Neural cell (in vitro differentiated cells): ENCODE results near the gene CELF4. TPM values are rescaled to one million over a fixed set of nuclear protein-coding genes. Genes with fewer than 3 reads are reported as not detected.

Experiments
- H2AFZ ChIP-seq: fragments of 200-600, 300-800 bp; sonication (generic), shearing (Covaris generic); 2 replicates; pipeline ENCODE4 v1.6.0; 2014; ENCODE audit warnings: low read depth, mild to moderate bottlenecking, antibody characterized with exemption, low read length, moderate library complexity
- H3F3A ChIP-seq: fragments of 200-600 bp; shearing (Covaris generic); 2 replicates; pipeline ENCODE4 v1.6.1; 2016; ENCODE audit warnings: mild to moderate bottlenecking, moderate library complexity, mixed read lengths, antibody characterized with exemption, low read length; ENCODE audit not compliant: insufficient read depth, poor library complexity, severe bottlenecking
- H3K27ac ChIP-seq: fragments of 200-600, 300-800 bp; sonication (generic), shearing (Covaris generic); 2 replicates; pipeline ENCODE4 v1.5.1; 2014; ENCODE audit warnings: mild to moderate bottlenecking, low read length, moderate library complexity
- H3K27me3 ChIP-seq: fragments of 300-800, 200-600 bp; sonication (generic), shearing (Covaris generic); 2 replicates; pipeline ENCODE4 v1.6.0; 2014; ENCODE audit warnings: mild to moderate bottlenecking, low read depth, low read length, moderate library complexity; ENCODE audit not compliant: insufficient read depth
- H3K36me3 ChIP-seq: fragments of 300-800, 200-600 bp; sonication (generic), shearing (Covaris generic); 2 replicates; pipeline ENCODE4 v1.5.1; 2014; ENCODE audit warnings: mild to moderate bottlenecking, antibody characterized with exemption, low read length, moderate library complexity; ENCODE audit not compliant: insufficient read depth
- H3K4me2 ChIP-seq: fragments of 300-800, 200-600 bp; sonication (generic), shearing (Covaris generic); 2 replicates; pipeline ENCODE4 v1.6.0; 2014; ENCODE audit warnings: mild to moderate bottlenecking, low read length
- H3K4me3 ChIP-seq: fragments of 300-800, 200-600 bp; sonication (generic), shearing (Covaris generic); 2 replicates; pipeline ENCODE4 v1.5.1; 2014; ENCODE audit warnings: mild to moderate bottlenecking, low read length, moderate library complexity
- H3K79me2 ChIP-seq: fragments of 200-600 bp; shearing (Covaris generic); replicated peaks from 2 replicates; pipeline ENCODE4 v1.6.0; 2014; ENCODE audit warnings: mild to moderate bottlenecking, low read length, moderate library complexity; ENCODE audit not compliant: insufficient read depth
- H3K9ac ChIP-seq: fragments of 300-800, 200-600 bp; sonication (generic), shearing (Covaris generic); 2 replicates; pipeline ENCODE4 v1.6.1; 2016; ENCODE audit warnings: mild to moderate bottlenecking, low read length, mixed read lengths
- H3K9me2 ChIP-seq: fragments of 200-600 bp; shearing (Covaris generic); 2 replicates; pipeline ENCODE4 v1.6.1; 2016; ENCODE audit warnings: mild to moderate bottlenecking, low read length, mixed read lengths; ENCODE audit not compliant: insufficient read depth
- H3K9me3 ChIP-seq: fragments of 200-600, 300-800 bp; sonication (generic), shearing (Covaris generic); 2 replicates; pipeline ENCODE4 v1.6.1; 2016; ENCODE audit warnings: mild to moderate bottlenecking, mixed run types, low read length, moderate library complexity, mixed read lengths
- H4K20me1 ChIP-seq: fragments of 200-600 bp; shearing (Covaris generic); 2 replicates; pipeline ENCODE4 v1.6.1; 2016; ENCODE audit warnings: mild to moderate bottlenecking, mixed run types; ENCODE audit not compliant: insufficient read depth
- EP300 ChIP-seq: fragments of 450-650 bp; conservative IDR thresholded peaks from 2 replicates; pipeline ENCODE4 v1.6.1; 2014; ENCODE audit warnings: antibody characterized with exemption, mild to moderate bottlenecking, moderate library complexity; ENCODE audit not compliant: poor library complexity, severe bottlenecking
- EZH2 ChIP-seq: fragments of 200-600, 300-800 bp; shearing (Covaris generic), sonication (generic); IDR thresholded peaks from 2 replicates; pipeline ENCODE4 v1.6.1; 2014; ENCODE audit warnings: antibody characterized with exemption, low read length, borderline replicate concordance, mild to moderate bottlenecking; ENCODE audit not compliant: insufficient read depth, poor library complexity, severe bottlenecking
- MXI1 ChIP-seq: fragments of 450-650 bp; conservative IDR thresholded peaks from 2 replicates; pipeline ENCODE4 v1.6.1; 2014; ENCODE audit warnings: antibody characterized with exemption, mild to moderate bottlenecking; ENCODE audit not compliant: poor library complexity, severe bottlenecking
- POLR2AphosphoS5 ChIP-seq: IDR thresholded peaks from 2 replicates; pipeline ENCODE4 v1.6.1; 2012
- RAD21 ChIP-seq: fragments of 450-650 bp; conservative IDR thresholded peaks from 2 replicates; pipeline ENCODE4 v1.6.1; 2014; ENCODE audit warnings: antibody characterized with exemption, mild to moderate bottlenecking, moderate library complexity
- SMC3 ChIP-seq: fragments of 450-650 bp; conservative IDR thresholded peaks from 2 replicates; pipeline ENCODE4 v1.6.1; 2014; ENCODE audit warnings: antibody characterized with exemption, mild to moderate bottlenecking, moderate library complexity; ENCODE audit not compliant: poor library complexity
- TAF1 ChIP-seq: IDR thresholded peaks from 2 replicates; pipeline ENCODE4 v1.6.1; 2012; ENCODE audit warnings: low read depth
- polyA plus RNA-seq: library from polyadenylated mRNA; depleted of rRNA; stranded (reverse); fragments of >200 nt; gene quantifications from 2 replicates; pipeline ENCODE4 v1.2.3, GENCODE V29; 2014
- TF ChIP-seq, protein P1 (sequence below): IDR thresholded peaks from 2 replicates; pipeline ENCODE4 v1.6.1; 2012; ENCODE audit warnings: borderline replicate concordance
- TF ChIP-seq, protein P2 (sequence below): fragments of 450-650 bp; IDR thresholded peaks from 2 replicates; pipeline ENCODE4 v1.5.1; 2014; ENCODE audit warnings: antibody characterized with exemption, mild to moderate bottlenecking, moderate library complexity; ENCODE audit not compliant: poor library complexity, severe bottlenecking

The CELF4 gene
- polyA plus RNA-seq, 1 donor from 2014 or later, result 191 TPM

DNA sequence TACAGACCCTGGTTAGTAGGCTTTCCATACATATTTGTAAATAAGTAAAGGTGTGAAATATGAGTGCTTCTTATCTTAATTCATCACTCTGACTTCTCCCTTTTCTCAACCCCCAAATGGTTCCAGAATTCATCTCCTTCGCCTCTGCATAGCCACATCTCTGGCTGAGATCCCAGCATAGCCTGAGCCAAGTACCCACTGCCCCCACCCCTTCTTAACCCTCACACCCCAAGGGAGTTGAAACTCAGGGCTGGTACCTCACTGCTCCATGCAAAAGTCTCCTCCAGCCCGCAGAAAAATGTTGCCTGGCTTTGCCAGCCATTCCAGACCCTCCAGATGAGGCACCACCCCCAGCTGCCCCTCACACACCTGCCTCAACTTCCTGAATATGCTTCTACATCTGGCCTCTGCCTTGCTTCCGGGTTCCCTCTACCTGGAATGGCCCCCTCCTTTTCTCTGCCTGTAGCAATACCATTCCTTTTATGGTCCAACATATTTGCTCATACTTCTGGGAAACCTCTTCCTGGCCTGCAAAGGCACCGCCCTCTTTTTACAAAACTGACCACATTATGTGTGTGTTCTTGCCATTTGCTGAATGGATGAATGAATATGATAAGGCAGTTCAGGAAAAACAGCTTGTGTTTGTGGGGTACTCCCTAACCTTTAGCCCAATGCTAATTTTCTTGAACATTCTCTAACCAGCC lies 112.8 kb downstream of the CELF4 start (continued):
- TF ChIP-seq EZH2 (no peak), RAD21 (no peak)

DNA sequence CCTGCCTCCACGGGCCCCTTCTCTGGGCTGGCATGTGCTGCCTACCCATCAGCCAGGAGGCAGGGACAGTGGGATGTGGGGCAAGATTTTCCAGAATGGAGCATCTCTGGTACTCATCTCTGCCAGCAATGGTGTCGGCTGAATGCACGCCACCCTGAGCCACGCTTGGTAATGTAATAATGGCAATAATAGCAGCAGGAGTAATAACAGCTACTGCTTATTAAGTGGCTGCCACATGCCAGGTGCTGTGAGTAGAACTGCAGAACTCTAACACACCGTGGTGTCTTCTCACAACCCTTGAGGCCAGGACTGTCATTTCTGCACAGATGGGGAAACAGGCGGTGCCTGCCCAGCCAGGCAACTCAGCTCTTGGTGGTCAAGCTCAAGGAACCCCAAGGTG lies 113.6 kb downstream of the CELF4 start:
- H3K4me3 ChIP-seq, result no peak overlapping the region
- H3K9ac ChIP-seq, result no peak overlapping the region
- TF ChIP-seq MXI1 (no peak), RAD21 (peak; percentile 11), EP300 (no peak)
- TF ChIP-seq, protein P1, sequence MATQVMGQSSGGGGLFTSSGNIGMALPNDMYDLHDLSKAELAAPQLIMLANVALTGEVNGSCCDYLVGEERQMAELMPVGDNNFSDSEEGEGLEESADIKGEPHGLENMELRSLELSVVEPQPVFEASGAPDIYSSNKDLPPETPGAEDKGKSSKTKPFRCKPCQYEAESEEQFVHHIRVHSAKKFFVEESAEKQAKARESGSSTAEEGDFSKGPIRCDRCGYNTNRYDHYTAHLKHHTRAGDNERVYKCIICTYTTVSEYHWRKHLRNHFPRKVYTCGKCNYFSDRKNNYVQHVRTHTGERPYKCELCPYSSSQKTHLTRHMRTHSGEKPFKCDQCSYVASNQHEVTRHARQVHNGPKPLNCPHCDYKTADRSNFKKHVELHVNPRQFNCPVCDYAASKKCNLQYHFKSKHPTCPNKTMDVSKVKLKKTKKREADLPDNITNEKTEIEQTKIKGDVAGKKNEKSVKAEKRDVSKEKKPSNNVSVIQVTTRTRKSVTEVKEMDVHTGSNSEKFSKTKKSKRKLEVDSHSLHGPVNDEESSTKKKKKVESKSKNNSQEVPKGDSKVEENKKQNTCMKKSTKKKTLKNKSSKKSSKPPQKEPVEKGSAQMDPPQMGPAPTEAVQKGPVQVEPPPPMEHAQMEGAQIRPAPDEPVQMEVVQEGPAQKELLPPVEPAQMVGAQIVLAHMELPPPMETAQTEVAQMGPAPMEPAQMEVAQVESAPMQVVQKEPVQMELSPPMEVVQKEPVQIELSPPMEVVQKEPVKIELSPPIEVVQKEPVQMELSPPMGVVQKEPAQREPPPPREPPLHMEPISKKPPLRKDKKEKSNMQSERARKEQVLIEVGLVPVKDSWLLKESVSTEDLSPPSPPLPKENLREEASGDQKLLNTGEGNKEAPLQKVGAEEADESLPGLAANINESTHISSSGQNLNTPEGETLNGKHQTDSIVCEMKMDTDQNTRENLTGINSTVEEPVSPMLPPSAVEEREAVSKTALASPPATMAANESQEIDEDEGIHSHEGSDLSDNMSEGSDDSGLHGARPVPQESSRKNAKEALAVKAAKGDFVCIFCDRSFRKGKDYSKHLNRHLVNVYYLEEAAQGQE, result no peak
- no peaks in the 10 kb centered on the region for H3K9me3 ChIP-seq
- H3K36me3 ChIP-seq, result no peaks in the 10 kb centered on the region
- no peaks in the 10 kb centered on the region for H3K27me3 ChIP-seq
- H3K4me2 ChIP-seq, result no peak overlapping the region
- no peaks in the 10 kb centered on the region for H3F3A ChIP-seq
- peaks cover 6% of the 10 kb centered on the region for H3K79me2 ChIP-seq
- H3K9me2 ChIP-seq, result no peaks in the 10 kb centered on the region
- peak overlapping the region; percentile 78 for H3K27ac ChIP-seq
- H2AFZ ChIP-seq, result no peak overlapping the region
- no peaks in the 10 kb centered on the region for H4K20me1 ChIP-seq

DNA sequence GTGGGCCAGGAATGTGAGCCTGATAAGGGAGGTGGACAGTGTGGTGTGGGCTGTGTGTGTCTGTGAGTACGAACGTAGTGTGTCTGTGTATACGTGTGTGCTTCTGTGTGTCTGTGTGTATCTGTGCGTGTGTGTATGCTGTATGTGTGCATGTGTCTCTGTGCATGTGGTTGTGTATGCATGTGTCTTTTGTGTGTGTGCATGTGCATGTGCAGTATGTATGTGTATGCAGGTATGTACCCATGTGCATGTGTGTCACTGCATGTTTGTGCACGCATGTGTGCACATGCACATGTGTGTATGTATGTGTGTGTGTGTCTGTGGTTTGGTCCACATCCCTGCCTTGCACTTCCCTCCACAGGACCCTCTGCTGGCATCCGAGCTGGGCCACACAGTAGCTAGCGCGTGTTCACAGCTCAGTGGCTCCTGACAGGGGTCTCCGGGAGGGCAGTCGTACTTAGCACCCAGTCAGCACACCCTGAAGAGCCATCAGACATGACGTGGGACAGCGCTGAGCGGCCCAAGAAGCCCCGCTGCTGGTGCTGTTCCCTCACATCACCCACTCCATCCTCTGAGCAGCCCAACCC lies 114.3 kb downstream of the CELF4 start:
- H3K9me3 ChIP-seq, result no peaks in the 10 kb centered on the region
- no peak overlapping the region for H3K4me2 ChIP-seq
- no peaks in the 10 kb centered on the region for H3K36me3 ChIP-seq
- TF ChIP-seq SMC3, result no peak
- H2AFZ ChIP-seq, result no peak overlapping the region
- peak overlapping the region; percentile 53 for H3K9ac ChIP-seq
- H3K9me2 ChIP-seq, result no peaks in the 10 kb centered on the region
- H3F3A ChIP-seq, result no peaks in the 10 kb centered on the region
- no peaks in the 10 kb centered on the region for H4K20me1 ChIP-seq
- H3K79me2 ChIP-seq, result peaks cover 6% of the 10 kb centered on the region
- H3K27ac ChIP-seq, result peak overlapping the region; percentile 78
- no peaks in the 10 kb centered on the region for H3K27me3 ChIP-seq
- peak overlapping the region; percentile 50 for H3K4me3 ChIP-seq

DNA sequence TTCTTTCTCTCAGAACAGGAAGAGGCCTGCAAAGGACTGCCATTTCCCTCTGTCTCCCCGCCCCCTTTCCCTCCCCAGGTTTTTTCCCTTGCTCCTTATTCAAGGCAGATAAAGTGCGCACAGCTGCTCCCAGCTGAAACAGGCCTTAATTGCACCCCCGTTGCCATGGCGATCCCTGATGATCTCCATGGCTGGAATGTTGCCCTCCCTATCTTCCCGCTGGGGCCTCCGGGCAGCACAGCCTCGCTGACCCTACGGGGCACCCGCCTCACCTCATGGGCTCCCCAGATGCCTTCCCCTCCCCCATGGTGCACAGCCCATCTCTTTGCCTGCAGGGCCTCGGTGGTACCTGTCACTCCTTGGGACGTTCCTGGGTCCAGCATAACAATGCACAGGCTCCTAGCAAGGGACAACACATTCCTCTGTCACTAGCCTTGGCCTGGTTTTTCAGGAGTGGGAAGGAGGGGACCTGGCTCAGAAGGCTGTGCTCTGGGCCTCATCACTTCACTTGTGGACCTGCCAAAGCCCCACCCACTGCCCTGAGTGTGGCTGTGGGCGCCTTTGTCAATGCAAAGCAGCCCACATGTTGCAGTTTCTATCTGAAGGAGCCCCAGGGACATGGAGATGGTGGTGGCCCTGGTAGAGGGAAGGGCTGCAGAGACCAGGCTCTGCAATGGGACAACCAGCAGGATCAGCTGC lies 115.0 kb downstream of the CELF4 start:
- TF ChIP-seq MXI1 (no peak), RAD21 (peak; percentile 31), EZH2 (no peak), EP300 (peak; percentile 37), TAF1 (no peak), SMC3 (peak; percentile 44), POLR2AphosphoS5 (peak; percentile 40)
- TF ChIP-seq, protein P1, result peak; percentile 85
- TF ChIP-seq, protein P2, sequence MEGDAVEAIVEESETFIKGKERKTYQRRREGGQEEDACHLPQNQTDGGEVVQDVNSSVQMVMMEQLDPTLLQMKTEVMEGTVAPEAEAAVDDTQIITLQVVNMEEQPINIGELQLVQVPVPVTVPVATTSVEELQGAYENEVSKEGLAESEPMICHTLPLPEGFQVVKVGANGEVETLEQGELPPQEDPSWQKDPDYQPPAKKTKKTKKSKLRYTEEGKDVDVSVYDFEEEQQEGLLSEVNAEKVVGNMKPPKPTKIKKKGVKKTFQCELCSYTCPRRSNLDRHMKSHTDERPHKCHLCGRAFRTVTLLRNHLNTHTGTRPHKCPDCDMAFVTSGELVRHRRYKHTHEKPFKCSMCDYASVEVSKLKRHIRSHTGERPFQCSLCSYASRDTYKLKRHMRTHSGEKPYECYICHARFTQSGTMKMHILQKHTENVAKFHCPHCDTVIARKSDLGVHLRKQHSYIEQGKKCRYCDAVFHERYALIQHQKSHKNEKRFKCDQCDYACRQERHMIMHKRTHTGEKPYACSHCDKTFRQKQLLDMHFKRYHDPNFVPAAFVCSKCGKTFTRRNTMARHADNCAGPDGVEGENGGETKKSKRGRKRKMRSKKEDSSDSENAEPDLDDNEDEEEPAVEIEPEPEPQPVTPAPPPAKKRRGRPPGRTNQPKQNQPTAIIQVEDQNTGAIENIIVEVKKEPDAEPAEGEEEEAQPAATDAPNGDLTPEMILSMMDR, result peak; percentile 12
- H3K9me2 ChIP-seq, result no peaks in the 10 kb centered on the region
- H3F3A ChIP-seq, result no peaks in the 10 kb centered on the region
- H3K4me3 ChIP-seq, result peak overlapping the region; percentile 50
- H3K9ac ChIP-seq, result peak overlapping the region; percentile 53
- H3K36me3 ChIP-seq, result no peaks in the 10 kb centered on the region
- no peaks in the 10 kb centered on the region for H3K27me3 ChIP-seq
- no peak overlapping the region for H2AFZ ChIP-seq
- peak overlapping the region; percentile 13 for H3K4me2 ChIP-seq
- peak overlapping the region; percentile 78 for H3K27ac ChIP-seq
- no peaks in the 10 kb centered on the region for H3K9me3 ChIP-seq
- no peaks in the 10 kb centered on the region for H4K20me1 ChIP-seq
- peaks cover 11% of the 10 kb centered on the region for H3K79me2 ChIP-seq
